MV-4-11 (cell line): ENCODE data around the gene SH3RF2.
"Not testable (repeated sequence)": the region's sequence is repeated elsewhere in the genome, so short reads cannot be mapped to it uniquely, and the experiment has no call there.

Experiments used
- DNase-seq: peaks from one replicate; lab custom pipeline; 2025; lab: John Stamatoyannopoulos, UW

The SH3RF2 gene, protein sequence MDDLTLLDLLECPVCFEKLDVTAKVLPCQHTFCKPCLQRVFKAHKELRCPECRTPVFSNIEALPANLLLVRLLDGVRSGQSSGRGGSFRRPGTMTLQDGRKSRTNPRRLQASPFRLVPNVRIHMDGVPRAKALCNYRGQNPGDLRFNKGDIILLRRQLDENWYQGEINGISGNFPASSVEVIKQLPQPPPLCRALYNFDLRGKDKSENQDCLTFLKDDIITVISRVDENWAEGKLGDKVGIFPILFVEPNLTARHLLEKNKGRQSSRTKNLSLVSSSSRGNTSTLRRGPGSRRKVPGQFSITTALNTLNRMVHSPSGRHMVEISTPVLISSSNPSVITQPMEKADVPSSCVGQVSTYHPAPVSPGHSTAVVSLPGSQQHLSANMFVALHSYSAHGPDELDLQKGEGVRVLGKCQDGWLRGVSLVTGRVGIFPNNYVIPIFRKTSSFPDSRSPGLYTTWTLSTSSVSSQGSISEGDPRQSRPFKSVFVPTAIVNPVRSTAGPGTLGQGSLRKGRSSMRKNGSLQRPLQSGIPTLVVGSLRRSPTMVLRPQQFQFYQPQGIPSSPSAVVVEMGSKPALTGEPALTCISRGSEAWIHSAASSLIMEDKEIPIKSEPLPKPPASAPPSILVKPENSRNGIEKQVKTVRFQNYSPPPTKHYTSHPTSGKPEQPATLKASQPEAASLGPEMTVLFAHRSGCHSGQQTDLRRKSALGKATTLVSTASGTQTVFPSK

DNA sequence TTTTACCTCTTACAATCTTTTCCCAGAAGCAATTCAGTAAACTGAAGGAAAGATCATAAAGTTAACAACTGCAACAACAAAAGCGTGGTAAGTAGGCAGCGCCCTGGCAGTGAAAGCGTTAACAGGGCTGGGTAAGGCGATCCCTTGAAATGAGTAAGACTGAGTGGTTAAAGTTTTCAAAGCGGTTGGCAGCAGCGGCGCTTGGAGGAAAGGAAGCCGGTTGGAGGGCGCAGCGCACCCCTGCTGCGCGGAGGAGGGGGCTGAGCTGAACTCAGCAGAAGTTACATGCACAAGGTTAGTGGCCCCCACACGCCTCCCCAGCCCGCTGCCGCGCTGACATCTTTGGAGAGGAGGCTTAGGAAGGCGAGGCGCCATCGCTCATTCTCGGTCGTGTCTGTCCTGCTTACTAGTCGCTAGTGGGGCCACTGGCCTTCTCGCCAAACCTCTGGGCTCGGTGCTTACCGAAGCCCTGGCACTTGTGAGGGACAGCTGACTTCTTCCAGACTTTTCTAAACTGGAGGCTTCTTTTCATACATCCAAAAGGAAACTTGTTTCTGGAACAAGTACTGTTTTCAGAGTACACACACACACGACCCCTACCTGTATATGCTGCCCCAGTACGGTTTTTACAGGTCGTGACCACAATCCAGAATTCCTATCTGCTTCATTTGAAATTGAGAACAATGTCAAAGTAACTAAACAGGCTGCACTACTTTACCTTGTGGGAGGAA, at the start of gene SH3RF2:
SH3RF2 (plus strand) TSS at position 178 of the 731 bp plus-strand sequence. CDS start 1,351 bp downstream, outside the sequence.
- DNase-seq, result peak; percentile 36

DNA sequence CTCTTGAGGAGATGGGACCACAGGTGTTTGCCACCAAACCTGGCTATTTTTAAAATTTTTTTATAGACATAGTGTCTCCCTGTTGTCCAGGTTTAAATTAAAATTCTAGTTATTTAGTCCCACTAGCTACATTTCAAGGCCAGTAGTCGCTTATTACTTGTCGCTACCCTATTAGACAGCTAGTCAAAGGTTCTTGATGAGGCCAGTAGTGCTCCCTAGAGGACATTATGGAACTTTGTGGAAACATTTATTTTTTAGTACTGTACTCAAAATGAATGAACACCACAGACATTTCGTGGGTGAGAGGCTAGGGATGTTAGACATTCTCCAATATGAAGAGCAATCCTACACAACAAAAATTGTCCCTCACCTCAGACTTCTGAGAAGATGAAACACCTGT, 49.2 kb upstream of the SH3RF2 start:
- no peak for DNase-seq

DNA sequence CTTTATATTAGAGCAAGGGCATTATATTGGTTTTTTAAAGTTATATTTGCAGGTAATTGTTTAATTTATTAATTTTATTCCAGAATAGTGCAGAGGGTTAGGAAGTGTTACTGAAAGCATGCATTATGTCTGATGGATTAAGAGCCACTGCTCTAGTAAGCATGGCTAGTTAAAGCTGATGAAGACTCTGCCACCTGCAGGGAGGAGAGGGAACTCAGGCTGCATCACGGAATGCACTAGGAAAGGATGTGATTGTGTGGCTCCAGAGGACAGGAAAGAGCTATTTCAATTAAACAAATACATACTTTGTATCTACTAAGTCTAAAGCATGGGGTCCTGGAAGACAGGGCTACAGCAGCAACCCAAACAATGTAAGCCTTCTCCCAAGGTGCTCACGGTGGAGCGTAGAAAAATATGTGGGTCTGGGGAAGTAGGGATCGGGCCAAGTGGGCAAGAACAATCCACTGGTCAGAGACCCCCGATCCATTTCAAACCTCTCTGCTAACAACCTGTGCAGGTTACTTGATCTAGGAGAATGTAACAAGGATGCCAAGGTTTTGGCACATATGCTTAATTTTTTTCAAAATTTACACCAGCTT, 48.3 kb upstream of the SH3RF2 start:
- DNase-seq, result peak; percentile 23

DNA sequence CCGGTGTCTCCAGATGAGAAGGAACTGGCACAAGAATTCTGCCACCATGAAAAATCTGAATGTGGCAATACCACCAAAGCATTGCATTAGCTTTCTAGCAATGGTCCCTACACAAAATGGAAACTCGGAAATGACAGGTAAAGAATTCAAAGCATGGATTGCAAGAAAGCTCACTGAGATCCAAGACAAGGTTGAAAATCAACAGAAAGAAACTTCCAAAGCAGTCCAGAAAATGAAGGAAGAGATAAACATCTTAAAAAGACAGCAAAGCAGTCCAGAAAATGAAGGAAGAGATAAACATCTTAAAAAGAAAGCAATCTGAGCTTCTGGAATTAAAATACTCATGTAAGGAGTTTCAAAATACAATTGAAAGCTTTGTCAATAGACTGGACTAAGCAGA, 46.8 kb upstream of the SH3RF2 start:
- DNase-seq, result no peak

DNA sequence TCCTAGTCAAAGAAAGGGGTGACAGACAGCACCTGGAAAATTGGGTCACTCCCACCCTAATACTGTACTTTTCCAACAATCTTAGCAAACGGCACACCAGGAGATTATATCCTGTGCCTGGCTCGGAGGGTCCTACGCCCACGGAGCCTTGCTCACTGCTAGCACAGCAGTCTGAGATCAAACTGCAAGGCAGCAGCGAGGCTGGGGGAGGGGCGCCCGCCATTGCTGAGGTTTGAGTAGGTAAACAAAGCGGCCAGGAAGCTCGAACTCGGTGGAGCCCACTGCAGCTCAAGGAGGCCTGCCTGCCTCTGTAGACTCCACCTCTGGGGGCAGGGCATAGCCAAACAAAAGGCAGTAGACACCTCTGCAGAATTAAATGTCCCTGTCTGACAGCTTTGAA, 45.0 kb upstream of the SH3RF2 start:
- DNase-seq, result not testable (repeated sequence)

DNA sequence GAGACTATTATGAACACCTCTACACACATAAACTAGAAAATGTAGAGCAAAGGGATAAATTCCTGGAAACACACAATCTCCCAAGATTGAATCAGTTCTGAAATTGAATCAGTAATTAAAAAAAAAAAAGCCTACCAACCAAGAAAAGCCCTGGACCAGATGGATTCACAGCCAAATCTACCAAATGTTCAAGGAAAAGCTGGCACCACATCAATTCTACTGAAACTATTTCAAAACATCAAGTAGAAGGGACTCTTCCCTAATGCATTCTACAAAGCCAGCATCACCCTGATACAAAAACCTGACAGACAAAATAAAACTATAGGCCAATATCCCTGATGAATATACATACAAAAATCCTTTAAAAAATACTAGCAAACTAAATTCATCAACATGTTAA, 38.2 kb upstream of the SH3RF2 start:
- DNase-seq, result no peak

DNA sequence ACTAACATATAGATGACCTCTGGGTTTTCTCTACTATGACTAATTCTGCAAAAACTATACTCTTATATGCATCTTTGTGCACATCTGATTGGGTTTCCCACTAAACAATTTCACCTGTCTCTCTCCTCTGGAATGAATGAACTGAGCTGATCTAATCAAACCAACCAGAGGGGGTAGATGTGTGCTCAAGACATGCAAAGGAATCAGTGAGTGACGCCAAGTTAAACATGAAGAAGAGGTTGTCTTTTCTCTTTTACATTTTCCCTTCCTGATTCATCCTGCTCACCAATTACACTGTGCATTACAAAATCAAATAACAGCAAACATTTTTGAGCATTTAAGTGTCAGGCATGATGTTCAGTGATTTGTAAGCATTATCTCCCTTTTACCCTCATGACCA, 34.0 kb upstream of the SH3RF2 start:
- DNase-seq, result no peak

DNA sequence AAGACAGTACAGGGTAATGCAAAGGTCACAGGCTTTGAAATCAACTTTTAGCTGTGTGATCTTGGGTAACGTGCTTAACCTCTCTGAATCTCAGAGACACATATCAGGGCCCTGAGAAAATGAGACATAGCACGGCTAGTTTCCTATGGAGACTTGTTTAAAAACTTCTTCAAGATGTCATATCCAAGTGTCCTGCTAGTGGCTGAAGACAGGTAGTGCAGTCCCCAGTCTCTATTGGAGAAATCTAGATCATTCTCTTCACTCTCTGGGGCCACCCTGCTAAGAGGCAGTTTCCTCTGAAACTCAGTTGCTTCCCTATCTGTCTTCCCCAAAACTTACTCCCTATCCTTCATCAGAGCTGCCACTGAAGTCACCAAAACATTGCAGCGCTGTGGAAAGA, 33.3 kb upstream of the SH3RF2 start:
- DNase-seq, result peak; percentile 56

DNA sequence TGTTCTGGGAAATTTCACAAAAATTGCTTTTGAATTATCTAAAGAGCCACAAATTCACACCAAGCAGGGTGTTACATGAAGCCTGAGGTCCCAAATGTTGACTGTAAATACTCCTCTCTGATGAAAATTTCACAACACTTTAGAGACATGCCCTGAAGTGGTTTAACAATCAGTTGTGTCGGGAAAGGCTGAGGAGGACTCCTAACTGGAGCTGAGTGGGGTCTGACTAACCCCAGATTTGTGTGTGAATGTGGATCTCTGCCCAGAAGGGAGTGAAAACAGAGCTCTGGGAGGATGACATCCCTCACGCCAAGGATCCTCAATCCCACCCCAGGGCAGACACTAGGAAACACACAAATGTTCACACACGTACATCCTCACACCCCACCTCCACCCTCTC, 32.5 kb upstream of the SH3RF2 start:
- DNase-seq, result no peak

DNA sequence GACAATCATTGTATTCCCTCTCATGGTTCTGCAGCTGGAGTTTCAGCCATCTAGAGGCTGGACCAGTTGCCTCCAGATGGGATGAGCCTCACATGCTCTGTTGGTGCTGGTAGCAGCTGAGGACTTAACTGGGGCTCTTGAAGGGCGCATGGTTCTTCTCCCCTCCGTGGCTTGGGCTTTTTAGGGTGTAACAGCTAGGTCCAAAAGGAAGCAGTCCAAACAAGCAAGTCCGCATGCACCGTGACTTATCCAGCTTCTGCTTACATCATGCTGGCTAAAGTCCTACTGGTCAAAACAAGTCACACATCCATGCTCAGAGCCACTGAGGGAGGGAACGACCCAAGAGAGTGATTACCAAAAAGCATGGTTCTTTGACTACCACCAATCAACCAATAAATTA, 31.6 kb upstream of the SH3RF2 start:
- DNase-seq, result no peak

DNA sequence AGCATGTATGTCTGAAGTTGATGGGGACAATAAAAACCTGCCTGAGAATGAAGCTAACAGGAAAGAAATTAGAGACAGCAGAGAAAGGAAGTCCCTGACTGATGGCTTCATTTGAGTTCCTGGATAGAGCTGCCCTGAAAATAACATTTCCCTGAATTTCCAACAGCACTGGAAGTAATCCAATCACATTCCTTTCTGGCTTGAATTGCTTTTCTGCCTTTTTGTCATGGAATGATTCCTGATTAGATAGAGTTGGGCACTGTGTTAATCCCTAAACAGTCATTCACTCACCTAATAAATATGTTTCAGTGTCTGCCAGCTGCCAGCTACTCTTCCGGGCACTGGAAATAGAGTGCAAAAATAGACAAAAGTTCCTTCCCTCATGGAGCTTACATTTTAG, 30.0 kb upstream of the SH3RF2 start:
- no peak for DNase-seq

DNA sequence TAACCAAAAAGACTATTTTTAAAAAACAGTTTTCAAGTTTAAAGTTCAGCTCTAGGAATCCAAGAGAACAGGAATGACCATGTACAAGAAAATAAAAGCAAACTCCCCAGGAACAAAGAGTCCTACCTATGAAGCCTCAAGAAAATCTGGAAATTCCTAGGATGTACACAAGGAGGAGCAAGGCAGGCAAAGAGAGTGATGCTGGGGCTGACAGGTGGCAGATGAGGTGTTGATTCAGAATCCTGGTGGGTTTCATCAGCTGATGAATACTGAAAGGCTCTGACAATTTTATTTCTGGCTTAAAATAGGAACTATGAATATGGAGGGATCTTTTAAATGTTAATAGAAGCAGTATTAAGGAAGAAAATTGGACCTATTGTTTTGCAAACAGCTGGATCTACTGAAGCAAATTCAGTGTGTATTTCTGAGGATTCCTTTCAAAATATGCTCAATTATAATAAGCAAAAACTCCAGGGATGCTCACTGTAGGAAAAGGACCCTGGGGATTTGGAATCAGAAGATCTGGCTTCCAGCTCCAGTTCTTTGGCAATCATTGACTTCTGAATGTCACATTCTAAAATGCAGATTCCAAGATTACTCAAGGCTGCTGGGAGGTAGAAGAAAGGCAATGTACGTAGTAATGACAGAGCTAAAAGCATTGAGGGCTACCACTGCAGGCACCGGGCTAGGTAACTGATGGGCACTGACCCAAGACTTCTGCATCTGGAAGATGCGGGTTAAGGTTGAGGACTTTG, 28.0 kb upstream of the SH3RF2 start:
- no peak for DNase-seq

DNA sequence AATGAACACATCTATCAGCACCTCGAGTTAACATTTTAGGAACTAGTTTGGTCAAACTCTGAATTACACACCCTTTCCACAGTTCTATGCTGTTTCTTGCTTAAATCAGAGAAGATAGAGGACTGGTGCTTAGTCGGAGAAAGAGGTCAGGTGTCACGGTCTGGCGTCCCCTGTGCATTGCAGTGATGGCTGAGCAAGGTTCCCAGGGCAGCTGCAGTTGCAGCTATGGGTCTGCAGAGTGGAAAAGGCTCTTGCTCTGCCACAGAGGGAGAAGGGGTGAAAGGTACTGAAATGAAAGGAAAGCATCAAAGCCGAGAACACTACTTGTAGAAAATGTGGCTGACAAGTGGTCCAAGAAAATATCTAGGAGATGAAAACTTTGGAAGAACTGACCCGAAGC, 25.2 kb upstream of the SH3RF2 start:
- DNase-seq, result no peak

DNA sequence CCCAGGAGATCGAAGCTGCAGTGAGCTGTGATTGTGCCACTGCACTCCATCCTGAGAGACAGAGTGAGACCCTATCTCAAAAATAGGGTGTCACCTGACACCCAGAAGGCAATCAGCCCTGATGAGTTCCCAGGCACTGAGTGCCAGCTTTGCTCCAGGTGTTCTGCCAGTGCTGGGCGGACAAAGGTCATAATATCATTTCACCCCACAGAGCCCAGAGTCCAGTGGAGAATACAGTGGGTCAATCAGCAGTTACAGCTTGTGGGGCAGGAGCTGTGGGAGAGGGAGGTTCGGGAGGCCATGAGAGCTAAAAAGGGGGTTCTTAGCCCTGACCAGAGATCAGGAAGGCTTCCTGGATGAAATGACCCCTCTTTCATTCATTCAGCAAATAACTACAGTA, 24.4 kb upstream of the SH3RF2 start:
- no peak for DNase-seq

DNA sequence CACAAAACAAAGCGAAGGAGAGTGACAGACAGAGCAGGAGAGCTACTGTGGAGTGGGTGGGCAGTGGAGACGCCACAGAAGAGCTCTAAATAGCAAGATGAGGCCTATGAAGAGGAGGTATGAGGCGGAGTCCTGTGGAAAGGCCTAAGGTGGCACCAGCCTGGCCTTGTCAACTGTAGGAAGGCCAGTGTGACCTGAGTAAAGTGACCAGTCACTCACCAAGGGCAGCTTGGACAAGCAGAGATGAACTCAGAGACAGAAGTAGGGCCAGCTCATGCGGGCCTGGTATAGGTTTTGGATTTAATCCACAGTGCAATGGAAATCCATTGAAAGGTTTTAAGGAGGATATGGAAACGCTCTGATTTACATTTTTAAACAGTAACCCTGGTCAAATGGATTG, 23.8 kb upstream of the SH3RF2 start:
- DNase-seq, result no peak

DNA sequence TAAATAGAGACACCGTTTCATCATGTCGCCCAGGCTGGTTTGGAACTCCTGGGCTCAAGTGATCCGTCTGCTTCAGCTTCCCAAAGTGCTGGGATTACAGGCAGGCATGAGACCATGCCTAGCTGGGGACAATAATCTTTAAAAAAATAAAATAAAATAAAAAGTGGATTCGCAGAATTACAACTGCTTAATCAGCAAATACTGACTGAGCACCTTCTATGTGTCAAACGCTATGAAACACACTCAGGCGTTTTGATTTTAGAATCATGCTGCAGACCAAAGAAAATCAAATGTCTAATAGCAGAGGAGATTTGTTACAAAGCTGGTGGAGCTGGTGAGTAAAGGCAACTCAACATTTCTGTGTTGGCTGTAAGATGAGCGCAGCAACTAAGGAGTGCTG, 22.7 kb upstream of the SH3RF2 start:
- DNase-seq, result no peak

DNA sequence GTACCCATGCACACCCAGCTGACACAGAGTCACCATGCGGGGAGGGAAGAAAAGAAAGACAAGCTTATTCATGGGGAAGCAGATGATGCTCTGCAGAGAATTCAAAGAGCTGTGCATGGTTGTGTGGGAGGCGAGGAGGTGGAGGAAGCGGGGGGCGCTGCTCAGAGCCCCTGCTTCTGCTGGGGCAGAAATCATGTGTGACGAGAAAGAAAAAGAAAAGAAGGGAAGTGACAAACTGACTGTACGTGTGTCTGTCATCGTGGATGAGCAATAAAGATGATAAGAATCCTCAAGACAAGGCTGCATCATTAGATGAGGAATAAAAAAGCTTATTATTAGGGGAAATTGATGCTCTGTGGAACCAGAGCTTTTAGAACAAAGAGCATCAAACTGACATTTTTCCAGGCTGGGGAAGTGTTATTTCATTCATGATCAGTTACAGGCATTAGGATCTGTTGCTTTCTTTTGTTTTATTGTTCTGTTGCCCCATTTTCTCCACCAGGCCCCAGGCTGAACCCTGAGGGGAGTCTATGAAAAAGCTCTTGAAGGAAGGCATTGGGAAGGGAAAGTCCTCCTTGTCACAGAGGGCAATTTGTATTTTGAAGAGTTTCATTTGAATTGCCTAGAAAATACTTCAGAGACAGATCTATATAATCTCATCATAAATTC, 20.3 kb upstream of the SH3RF2 start:
- no peak for DNase-seq

DNA sequence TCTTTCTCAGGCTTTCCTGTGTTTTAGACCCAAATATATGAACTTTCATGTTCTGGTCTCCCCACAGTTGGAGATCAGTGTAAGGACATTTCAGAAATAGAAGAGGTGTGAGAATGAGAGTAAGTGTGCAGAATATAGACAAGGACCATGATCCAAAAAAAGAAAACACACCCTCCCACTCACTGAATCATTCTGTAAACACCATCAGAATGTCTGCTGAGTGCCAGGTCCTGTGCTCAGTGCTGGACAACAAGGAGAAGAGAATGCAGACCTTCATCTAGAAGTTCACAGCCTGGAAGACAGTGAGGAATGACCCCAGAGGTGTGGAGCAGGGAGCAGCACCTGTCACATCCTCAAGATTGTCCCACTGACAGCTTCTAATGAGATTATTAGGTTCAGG, 19.1 kb upstream of the SH3RF2 start:
- no peak for DNase-seq

DNA sequence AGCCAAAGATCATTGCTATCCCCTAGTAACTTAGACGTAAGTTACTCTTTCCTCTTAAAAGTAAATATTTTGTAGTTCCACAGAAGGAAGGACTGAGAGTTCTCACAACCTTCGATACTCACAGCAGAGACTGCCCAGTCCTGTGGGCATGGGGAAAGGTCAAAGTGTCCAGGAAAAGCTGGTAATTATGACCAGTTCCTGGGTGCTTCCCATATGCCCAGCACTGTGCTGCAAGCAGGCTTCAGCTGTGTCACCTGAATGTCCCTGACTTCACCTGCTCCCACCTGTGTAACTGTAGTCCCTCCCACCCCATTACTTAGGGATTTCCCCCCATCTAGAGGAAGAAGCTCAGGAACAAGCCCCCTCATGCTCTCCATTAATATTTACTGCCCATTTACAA, 18.0 kb upstream of the SH3RF2 start:
- no peak for DNase-seq

DNA sequence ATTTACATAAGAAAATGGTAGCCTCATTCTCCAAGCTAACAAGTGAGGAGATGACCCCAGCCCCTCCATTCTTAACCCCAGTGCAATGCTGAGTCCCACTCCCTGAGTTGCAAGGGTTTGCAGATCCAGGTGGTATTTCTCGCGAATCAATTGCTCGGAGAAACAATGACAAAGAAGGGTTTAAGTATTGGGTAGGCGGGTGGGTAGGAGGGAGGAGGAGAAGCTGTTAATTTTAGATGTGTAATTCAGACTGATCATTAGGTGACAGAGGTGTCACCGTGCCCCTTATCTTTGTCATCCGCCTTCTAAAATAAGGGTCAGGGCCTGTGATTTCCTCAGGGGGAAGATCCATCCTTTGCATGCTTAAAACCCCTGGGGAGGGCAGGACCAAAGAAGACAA, 17.0 kb upstream of the SH3RF2 start:
- no peak for DNase-seq

DNA sequence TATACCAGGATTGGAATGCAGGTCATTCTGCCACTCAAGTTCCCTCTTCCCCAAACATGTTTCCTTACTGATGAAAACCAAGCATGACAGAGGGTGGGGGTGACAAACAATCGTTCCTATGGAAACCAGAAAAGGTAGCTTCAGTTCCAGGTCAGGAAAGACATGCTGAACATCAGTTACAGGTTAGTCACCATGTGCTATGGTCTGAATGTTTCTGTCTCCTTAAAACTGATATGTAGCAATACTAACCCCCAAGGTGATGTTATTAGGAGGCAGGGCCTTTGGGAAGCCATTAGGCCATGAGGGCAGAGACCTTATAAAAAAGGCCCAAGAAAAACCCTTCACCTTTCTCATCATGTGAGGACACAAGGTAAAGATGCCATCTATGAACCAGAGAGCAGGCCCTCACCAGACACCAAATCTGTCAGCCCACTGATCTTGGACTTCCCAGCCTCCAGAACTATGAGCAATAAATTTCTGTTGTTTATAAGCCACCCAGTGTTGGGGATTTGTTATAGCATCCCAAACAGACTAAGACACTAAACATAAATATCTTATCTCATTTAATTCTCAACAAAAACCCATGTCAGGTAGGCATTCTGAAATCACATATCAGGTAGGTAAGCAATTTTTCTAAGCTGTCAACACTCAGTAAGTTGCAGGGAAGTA, 15.7 kb upstream of the SH3RF2 start:
- no peak for DNase-seq
